HG03135 (cell line): ENCODE results near the gene ADAMTS17.

Experiments
- ATAC-seq: cut with Tn5 transposase; IDR thresholded peaks from one replicate; pipeline ENCODE4 v1.9.1; 2021; ENCODE audit warnings: mild to moderate bottlenecking, moderate library complexity; ENCODE audit not compliant: unreplicated experiment

ADAMTS17 gene

GRCh38 chr15:99963976-99964375 lies 377.8 kb downstream of the ADAMTS17 start:
- ATAC-seq: no peak

- ATAC-seq: no peak
Measured at GRCh38 chr15:99963096-99963825, 378.5 kb downstream of the ADAMTS17 start.

GRCh38 chr15:99962006-99962561 lies 379.7 kb downstream of the ADAMTS17 start:
- ATAC-seq: no peak

GRCh38 chr15:99961011-99961441 lies 380.7 kb downstream of the ADAMTS17 start:
- no peak for ATAC-seq

GRCh38 chr15:99959326-99959725 lies 382.4 kb downstream of the ADAMTS17 start:
- no peak for ATAC-seq

- ATAC-seq: no peak
Measured at GRCh38 chr15:99958426-99959097, 383.2 kb downstream of the ADAMTS17 start.

GRCh38 chr15:99957642-99958013 lies 384.1 kb downstream of the ADAMTS17 start:
- no peak for ATAC-seq

- no peak for ATAC-seq
Measured at GRCh38 chr15:99956820-99957641, 384.7 kb downstream of the ADAMTS17 start.

GRCh38 chr15:99956022-99956775 lies 385.6 kb downstream of the ADAMTS17 start:
- ATAC-seq: no peak

- ATAC-seq: no peak
Measured at GRCh38 chr15:99955532-99955931, 386.2 kb downstream of the ADAMTS17 start.

- no peak for ATAC-seq
Measured at GRCh38 chr15:99955181-99955525, 386.6 kb downstream of the ADAMTS17 start.

GRCh38 chr15:99954361-99955180 lies 387.2 kb downstream of the ADAMTS17 start:
- ATAC-seq: no peak

- ATAC-seq: no peak
Measured at GRCh38 chr15:99953886-99954285, 387.9 kb downstream of the ADAMTS17 start.

- no peak for ATAC-seq
Measured at GRCh38 chr15:99951511-99951910, 390.3 kb downstream of the ADAMTS17 start.

GRCh38 chr15:99944131-99944530 lies 397.6 kb downstream of the ADAMTS17 start:
- ATAC-seq: no peak

- ATAC-seq: no peak
Measured at GRCh38 chr15:99943466-99943865, 398.3 kb downstream of the ADAMTS17 start.

- no peak for ATAC-seq
Measured at GRCh38 chr15:99932676-99933402, 408.9 kb downstream of the ADAMTS17 start.

GRCh38 chr15:99931703-99932603 lies 409.8 kb downstream of the ADAMTS17 start:
- no peak for ATAC-seq
